ENCODE results near the gene SPG7.
A peak's percentile ranks its signal among the peaks of the same experiment; 100 is the strongest.

Gene SPG7

DNA sequence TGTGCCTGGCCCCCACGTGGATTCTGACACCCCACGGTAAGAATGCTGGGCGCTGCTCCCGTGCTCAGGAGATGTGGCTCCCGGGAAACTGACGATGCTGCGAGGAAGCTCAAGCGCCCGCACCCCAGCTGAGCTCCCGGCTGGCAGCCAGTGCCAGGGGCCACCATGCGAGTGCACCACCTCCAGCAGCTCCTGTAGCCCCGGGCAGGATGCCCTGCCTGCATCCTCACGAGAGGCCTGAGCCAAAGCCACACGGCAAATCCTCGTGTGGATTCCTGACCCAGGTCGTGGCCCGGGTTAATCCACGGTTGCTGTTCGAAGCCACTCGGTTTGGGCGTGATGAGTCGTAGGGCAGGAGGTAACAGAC lies 93.7 kb downstream of the SPG7 start:
- ATAC-seq = no peak

- ATAC-seq = peak; percentile 92 to 94
These were observed 94.2 kb downstream of the SPG7 start for GRCh38 chr16:89602273-89602951.

DNA sequence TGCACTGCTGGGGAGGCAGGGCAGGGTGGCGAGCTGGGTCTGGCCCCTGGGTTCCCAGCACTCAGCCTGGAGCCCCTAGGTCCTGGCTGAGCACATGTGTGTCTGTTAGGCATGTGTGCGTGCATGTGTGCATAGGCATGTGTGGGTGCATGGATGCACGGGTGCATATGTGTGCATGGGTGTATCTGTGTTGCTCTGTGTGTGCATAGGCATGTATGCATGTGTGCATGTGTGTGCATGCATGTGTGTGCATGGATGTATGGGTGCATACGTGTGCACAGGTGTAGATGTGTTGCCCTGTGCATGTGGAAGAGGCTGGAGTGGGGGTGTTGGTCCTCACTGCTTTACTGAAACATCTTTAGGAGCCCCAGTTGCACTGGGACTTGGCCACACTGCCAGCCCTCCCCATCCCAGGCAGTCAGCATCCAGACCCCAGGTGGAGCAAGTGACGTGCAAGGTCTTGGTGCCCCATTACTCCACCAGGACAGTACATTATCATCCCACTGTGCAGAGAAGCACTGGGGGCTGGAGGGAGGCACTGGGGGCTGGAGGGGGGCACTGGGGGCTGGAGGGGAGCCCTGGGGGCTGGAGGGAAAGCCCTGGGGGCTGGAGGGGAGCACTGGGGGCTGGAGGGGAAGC lies 94.9 kb downstream of the SPG7 start:
- ATAC-seq = no peak

DNA sequence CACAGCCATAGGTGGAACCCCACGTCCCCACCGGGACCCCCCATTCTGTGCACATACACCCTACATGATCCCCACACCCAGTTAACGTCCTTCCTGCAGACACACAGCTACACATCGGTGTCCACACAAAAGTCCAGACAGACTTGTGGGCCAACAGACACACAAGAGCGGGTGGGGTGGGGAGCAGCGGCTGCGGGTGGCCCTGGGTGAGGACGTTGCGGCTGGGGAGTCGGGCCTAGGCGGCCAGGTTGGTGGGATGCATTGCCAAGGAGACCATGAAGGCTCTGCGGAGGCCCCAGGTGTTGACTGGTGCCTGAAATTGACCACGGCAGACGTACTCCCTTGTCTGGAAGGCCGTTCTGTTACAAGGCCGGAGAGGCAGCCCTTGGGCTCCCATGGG lies 96.6 kb downstream of the SPG7 start:
- ATAC-seq = no peak

DNA sequence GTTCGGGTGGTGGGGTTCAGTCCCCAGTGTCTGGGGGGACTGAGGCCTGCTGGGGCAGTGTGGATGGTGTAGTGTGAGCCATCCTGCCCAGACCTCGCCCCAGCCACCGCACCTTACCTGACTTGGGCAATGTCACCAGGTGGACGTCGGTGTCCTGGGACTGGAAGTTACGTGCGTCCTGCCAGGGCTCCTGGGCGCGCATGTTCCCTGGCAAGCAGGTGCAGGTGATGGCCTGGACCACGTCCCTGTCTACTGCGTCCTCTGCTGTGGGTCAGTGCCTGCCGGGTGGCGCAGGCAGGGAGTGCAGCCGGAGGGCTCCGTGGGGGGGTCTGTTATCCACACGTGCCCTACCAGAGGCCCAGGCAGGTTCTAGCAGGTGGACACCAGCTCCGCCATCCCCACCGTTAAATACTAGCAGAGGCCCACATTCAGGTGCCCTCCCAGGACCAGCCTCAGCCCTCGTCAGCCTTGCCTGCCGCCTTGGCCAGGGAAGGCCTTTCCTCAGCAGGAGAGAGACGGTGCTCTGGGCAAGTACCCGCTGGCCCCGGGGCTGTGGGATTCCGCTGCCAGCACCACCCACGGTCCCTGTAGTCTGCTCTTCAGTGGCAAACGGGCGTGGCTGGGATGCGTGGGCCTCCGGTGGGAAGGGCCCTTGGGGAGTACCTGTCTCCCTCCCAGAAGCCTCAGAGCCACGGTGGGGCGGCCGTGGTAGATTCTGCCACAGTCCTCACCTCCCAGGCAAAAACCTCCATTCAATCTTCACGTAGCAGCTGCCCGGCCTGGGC lies 97.2 kb downstream of the SPG7 start:
- ATAC-seq = no peak

DNA sequence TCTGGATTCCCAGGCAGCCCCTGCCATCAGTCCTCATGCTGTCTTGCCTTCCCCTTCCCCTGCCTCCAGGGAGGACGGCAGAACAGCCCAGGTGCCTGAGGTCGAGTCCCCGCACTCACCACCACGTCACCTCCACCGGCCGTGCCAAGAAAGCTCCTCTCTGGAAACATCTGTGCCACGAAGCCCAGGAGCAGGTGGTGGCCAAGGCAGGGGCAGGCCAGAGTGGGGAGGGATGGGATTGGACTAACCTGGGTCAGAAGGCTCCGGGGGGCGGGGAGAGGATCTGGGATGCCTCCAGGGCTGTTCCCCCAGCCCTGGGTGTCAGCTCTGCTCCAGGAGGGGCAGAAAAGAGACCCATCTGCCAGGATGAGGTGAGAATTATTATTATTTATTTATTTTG lies 97.8 kb downstream of the SPG7 start:
- no peak for ATAC-seq

Measured in activated CD4-positive, CD25-positive, alpha-beta regulatory T cell treated with anti-CD3 and anti-CD28 coated beads, Interleukin-2, amount 50 U/mL, for 24 hours (primary cell).